K562 (cell line): Measurements from ENCODE around the gene POMGNT1. TPM values are rescaled to one million over a fixed set of nuclear protein-coding genes. Genes with fewer than 3 reads are reported as not detected.
A peak's percentile ranks its signal among the peaks of the same experiment; 100 is the strongest.

Source experiments
- BRCA1 ChIP-seq, 2 experiments: fragments of 450-650 bp in 1 of 2; sonication (generic) in 1 of 2; formaldehyde crosslinking in 1 of 2; IDR thresholded peaks; 2 replicates each; pipeline versions ENCODE4 v1.5.0 to v1.6.1; 2017 to 2020; ENCODE audit warnings: mild to moderate bottlenecking in 1 of 2, missing genetic modification reagents in 1 of 2
- CEBPG ChIP-seq, 3 experiments: fragments of 200-800 bp in 1 of 3; sonication (Bioruptor generic) in 1 of 3; sonication (generic) in 1 of 3; formaldehyde crosslinking in 1 of 3; IDR thresholded peaks in 2 of 3; conservative IDR thresholded peaks in 1 of 3; 2 replicates each; pipeline versions ENCODE4 v1.6.1 to v1.8.0; 2016 to 2022; ENCODE audit warnings: missing compliant biosample characterization in 2 of 3, missing genetic modification characterization in 2 of 3, mild to moderate bottlenecking in 1 of 3, missing genetic modification reagents in 1 of 3
- ETV6 ChIP-seq, 3 experiments: fragments of 150-350 bp in 1 of 3; sonication (generic) in 1 of 3; formaldehyde crosslinking in 1 of 3; IDR thresholded peaks; 2 replicates each; pipeline versions ENCODE4 v1.6.1 to v1.8.0; 2014 to 2022; ENCODE audit warnings: borderline replicate concordance in 2 of 3, low read depth in 2 of 3, antibody characterized with exemption in 1 of 3, low read length in 1 of 3, mild to moderate bottlenecking in 1 of 3, missing genetic modification reagents in 1 of 3
- HDAC8 ChIP-seq: fragments of 450-650 bp; IDR thresholded peaks from 2 replicates; pipeline ENCODE4 v1.6.1; 2016; ENCODE audit warnings: mild to moderate bottlenecking, missing genetic modification characterization, moderate library complexity, missing compliant biosample characterization
- HOXB6 ChIP-seq: fragments of 250-450 bp; sonication (Bioruptor Pico); IDR thresholded peaks from 2 replicates; pipeline ENCODE4 v1.5.1; 2022; ENCODE audit warnings: mild to moderate bottlenecking, borderline replicate concordance
- IFI16 ChIP-seq: fragments of 250-450 bp; sonication (Bioruptor Pico); IDR thresholded peaks from 2 replicates; pipeline ENCODE4 v2.1.2; 2022; ENCODE audit warnings: mild to moderate bottlenecking, inconsistent platforms
- MCM3 ChIP-seq: fragments of 450-650 bp; IDR thresholded peaks from 2 replicates; pipeline ENCODE4 v1.6.1; 2016
- MTA1 ChIP-seq: fragments of 450-650 bp; IDR thresholded peaks from 2 replicates; pipeline ENCODE4 v1.6.1; 2017; ENCODE audit warnings: borderline replicate concordance
- NUFIP1 ChIP-seq: fragments of 450-650 bp; IDR thresholded peaks from 2 replicates; pipeline ENCODE4 v1.6.1; 2018; ENCODE audit not compliant: partially characterized antibody
- PML ChIP-seq: IDR thresholded peaks from 2 replicates; pipeline ENCODE4 v1.6.1; 2012; ENCODE audit warnings: low read length, inconsistent platforms
- PURB ChIP-seq: sonication (generic); formaldehyde crosslinking; IDR thresholded peaks from 2 replicates; pipeline ENCODE4 v1.9.0; 2021; ENCODE audit warnings: low read depth, mild to moderate bottlenecking, missing genetic modification reagents
- RAD51 ChIP-seq: fragments of 450-650 bp; IDR thresholded peaks from 2 replicates; pipeline ENCODE4 v1.7.1; 2016; ENCODE audit warnings: low read depth, mild to moderate bottlenecking, borderline replicate concordance
- RFX5 ChIP-seq: IDR thresholded peaks from 2 replicates; pipeline ENCODE4 v1.6.1; 2011; ENCODE audit warnings: low read depth, mild to moderate bottlenecking, improper control_type of control experiment, low read length
- SMC3 ChIP-seq: conservative IDR thresholded peaks from 2 replicates; pipeline ENCODE4 v1.6.1; 2011; ENCODE audit warnings: low read depth, low read length, improper control_type of control experiment; ENCODE audit not compliant: insufficient read depth
- SOX6 ChIP-seq: fragments of 450-650 bp; IDR thresholded peaks from 2 replicates; pipeline ENCODE4 v1.6.1; 2014; ENCODE audit warnings: mild to moderate bottlenecking
- STAT5A ChIP-seq: IDR thresholded peaks from 2 replicates; pipeline ENCODE4 v1.6.1; 2012; ENCODE audit warnings: low read length, inconsistent platforms, borderline replicate concordance
- TCF3 ChIP-seq: sonication (generic); formaldehyde crosslinking; IDR thresholded peaks from 2 replicates; pipeline ENCODE4 v1.4.0; 2020; ENCODE audit warnings: mild to moderate bottlenecking, missing genetic modification reagents
- THRAP3 ChIP-seq: fragments of 450-650 bp; IDR thresholded peaks from 2 replicates; pipeline ENCODE4 v1.6.1; 2016; ENCODE audit warnings: mild to moderate bottlenecking, inconsistent platforms, borderline replicate concordance
- XRCC3 ChIP-seq: fragments of 450-650 bp; IDR thresholded peaks from 2 replicates; pipeline ENCODE4 v1.6.1; 2017; ENCODE audit warnings: mild to moderate bottlenecking, moderate library complexity
- ZC3H11A ChIP-seq: IDR thresholded peaks from 2 replicates; pipeline ENCODE4 v1.6.1; 2012; ENCODE audit warnings: low read depth, low read length, improper control_type of control experiment
- ZNF212 ChIP-seq: fragments of 450-650 bp; formaldehyde crosslinking; IDR thresholded peaks from 2 replicates; pipeline ENCODE4 v1.4.0; 2020; ENCODE audit warnings: mild to moderate bottlenecking
- ZNF316 ChIP-seq: fragments of 450-650 bp; IDR thresholded peaks from 2 replicates; pipeline ENCODE4 v1.6.1; 2016
- ZNF668 ChIP-seq: fragments of 250-450 bp; sonication (Bioruptor Pico); IDR thresholded peaks from 2 replicates; pipeline ENCODE4 v1.8.0; 2022; ENCODE audit warnings: mild to moderate bottlenecking, inconsistent platforms
- ZNF699 ChIP-seq: fragments of 250-450 bp; sonication (Bioruptor Pico); IDR thresholded peaks from 2 replicates; pipeline ENCODE4 v1.8.0; 2021; ENCODE audit warnings: mild to moderate bottlenecking, moderate library complexity; ENCODE audit not compliant: insufficient replicate concordance
- ZNF785 ChIP-seq: fragments of 250-450 bp; sonication (Bioruptor Pico); IDR thresholded peaks from 2 replicates; pipeline ENCODE4 v1.4.0; 2020; ENCODE audit warnings: mild to moderate bottlenecking
- ZNF79 ChIP-seq: fragments of 250-450 bp; sonication (Bioruptor Pico); IDR thresholded peaks from 2 replicates; pipeline ENCODE4 v1.4.0; 2020; ENCODE audit warnings: low read depth, mild to moderate bottlenecking, moderate library complexity
- ZZZ3 ChIP-seq: fragments of 450-650 bp; IDR thresholded peaks from 2 replicates; pipeline ENCODE4 v1.6.1; 2016; ENCODE audit warnings: antibody characterized with exemption, mild to moderate bottlenecking, moderate library complexity
- polyA plus RNA-seq, 8 experiments: library from polyadenylated mRNA; depleted of rRNA in 4 of 8; stranded (reverse) in 5 of 8; unstranded in 3 of 8; fragments of >200 nt; fragmentation: Nextera tagmentation in 2 of 8; fragmentation: Illumina TruSeq in 1 of 8; extraction: Ambion mirVana in 2 of 8; extraction: Trizol in 1 of 8; gene quantifications; 2 replicates each; pipeline versions ENCODE4 v1.2.1 to v1.2.3, GENCODE V29; 2011 to 2014; ENCODE audit warnings: inconsistent platforms in 1 of 8, missing spikeins in 1 of 8
- total RNA-seq, 7 experiments: library from RNA; depleted of rRNA in 6 of 7; stranded (reverse); fragments of >200 nt in 6 of 7; fragmentation: Illumina TruSeq in 2 of 7; extraction: Trizol in 2 of 7; gene quantifications; 2 replicates each; pipeline versions ENCODE4 v1.2.1 to v1.2.3, GENCODE V29; 2011 to 2021; ENCODE audit warnings: low replicate concordance in 1 of 7
- TF ChIP-seq, protein P1 (sequence below): fragments of 250-450 bp; sonication (Bioruptor Pico); IDR thresholded peaks from 2 replicates; pipeline ENCODE4 v1.4.0; 2020
- TF ChIP-seq, protein P2 (sequence below): fragments of 250-450 bp; sonication (Bioruptor Pico); IDR thresholded peaks from 2 replicates; pipeline ENCODE4 v1.5.0; 2021

The POMGNT1 gene
- total and polyA plus RNA-seq, 9 of the 15 experiments (the other 6 are each of a cell fraction or from before 2014, with no cell fraction given): 14.1 to 58.9 (median 37.8) TPM

DNA sequence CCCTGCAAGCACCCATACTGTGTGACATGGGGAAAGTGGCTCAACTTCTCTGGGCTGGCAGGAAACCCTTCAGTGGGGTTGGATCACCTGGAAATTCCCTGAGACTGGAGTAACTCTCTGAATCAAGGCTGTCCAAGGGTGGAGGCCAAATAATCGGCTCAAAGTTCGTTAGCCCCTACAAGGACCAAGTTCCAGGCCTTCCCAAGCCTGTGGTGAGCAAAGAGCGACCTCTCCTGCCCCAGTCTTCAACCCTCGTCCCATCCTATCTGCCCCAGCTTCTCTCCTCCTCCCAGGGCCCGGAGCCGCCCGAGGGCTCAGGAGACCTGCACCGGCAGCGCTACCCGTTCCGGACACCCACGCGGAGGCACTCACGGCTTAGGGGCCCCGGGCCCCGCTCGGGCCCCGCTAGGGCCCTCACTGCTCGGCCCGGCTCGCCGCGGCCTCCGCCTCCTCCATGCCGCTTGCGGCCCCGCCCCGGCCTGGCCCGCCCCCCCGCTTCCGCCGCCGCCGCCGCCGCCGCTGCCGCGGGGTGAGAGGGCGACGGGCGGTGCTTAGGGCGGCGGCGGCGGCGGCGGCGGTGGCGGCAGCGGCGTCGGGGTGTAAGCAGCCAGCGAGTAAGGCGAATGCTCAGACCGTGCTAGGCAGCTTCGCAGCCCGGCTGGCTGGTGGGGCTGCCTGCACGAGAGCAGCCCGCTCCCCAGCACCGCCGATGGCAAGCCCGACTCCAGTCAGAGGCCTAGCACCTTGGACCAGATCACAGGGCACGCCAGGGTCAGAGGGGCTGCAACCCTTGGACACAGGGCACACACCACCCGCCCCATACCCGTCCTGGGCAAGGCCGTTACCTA is at the start of gene POMGNT1 (continued):
- TF ChIP-seq NUFIP1: no peak
- no peak for TF ChIP-seq THRAP3
- TF ChIP-seq IFI16 (CRISPR knock-in tag): no peak
- TF ChIP-seq ZNF699 (CRISPR knock-in tag): no peak
- TF ChIP-seq, protein P1, sequence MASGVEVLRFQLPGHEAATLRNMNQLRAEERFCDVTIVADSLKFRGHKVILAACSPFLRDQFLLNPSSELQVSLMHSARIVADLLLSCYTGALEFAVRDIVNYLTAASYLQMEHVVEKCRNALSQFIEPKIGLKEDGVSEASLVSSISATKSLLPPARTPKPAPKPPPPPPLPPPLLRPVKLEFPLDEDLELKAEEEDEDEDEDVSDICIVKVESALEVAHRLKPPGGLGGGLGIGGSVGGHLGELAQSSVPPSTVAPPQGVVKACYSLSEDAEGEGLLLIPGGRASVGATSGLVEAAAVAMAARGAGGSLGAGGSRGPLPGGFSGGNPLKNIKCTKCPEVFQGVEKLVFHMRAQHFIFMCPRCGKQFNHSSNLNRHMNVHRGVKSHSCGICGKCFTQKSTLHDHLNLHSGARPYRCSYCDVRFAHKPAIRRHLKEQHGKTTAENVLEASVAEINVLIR (CRISPR knock-in tag): no peak
- no peak for TF ChIP-seq PML
- TF ChIP-seq ZNF79: no peak
- TF ChIP-seq CEBPG (CRISPR knock-in tag; IDR thresholded peaks at IDR 0.05): no peak; the same call in 1 of the 2 replicates
- no peak for TF ChIP-seq CEBPG (tag; conservative IDR thresholded peaks at IDR 0.05 in 1 of 2, IDR thresholded peaks at IDR 0.05 in 1 of 2)
- TF ChIP-seq ZNF212 (CRISPR knock-in tag): no peak
- TF ChIP-seq RFX5: no peak
- TF ChIP-seq SOX6: no peak
- no peak for TF ChIP-seq ZNF316
- no peak for TF ChIP-seq HOXB6
- no peak for TF ChIP-seq ZNF668 (CRISPR knock-in tag)
- TF ChIP-seq MCM3: no peak
- TF ChIP-seq TCF3 (CRISPR knock-in tag): no peak
- no peak for TF ChIP-seq MTA1
- TF ChIP-seq ZC3H11A: no peak
- no peak for TF ChIP-seq BRCA1 (IDR thresholded peaks at IDR 0.05)
- no peak for TF ChIP-seq BRCA1 (CRISPR knock-in tag; IDR thresholded peaks at IDR 0.05)
- TF ChIP-seq HDAC8 (tag): 0 out of 2 replicates have a peak, but pooled peaks have one; percentile 31
- TF ChIP-seq ZNF785 (CRISPR knock-in tag): no peak
- TF ChIP-seq RAD51: no peak
- no peak for TF ChIP-seq ETV6 (IDR thresholded peaks at IDR 0.05; ENCODE audit: borderline replicate concordance in 1 of 2, low read depth in 2 of 2, low read length in 1 of 2)
- no peak for TF ChIP-seq ETV6 (CRISPR knock-in tag; IDR thresholded peaks at IDR 0.05; ENCODE audit: borderline replicate concordance)
- no peak for TF ChIP-seq XRCC3
- no peak for TF ChIP-seq STAT5A
- TF ChIP-seq ZZZ3: no peak
- no peak for TF ChIP-seq PURB (CRISPR knock-in tag)
- TF ChIP-seq, protein P2, sequence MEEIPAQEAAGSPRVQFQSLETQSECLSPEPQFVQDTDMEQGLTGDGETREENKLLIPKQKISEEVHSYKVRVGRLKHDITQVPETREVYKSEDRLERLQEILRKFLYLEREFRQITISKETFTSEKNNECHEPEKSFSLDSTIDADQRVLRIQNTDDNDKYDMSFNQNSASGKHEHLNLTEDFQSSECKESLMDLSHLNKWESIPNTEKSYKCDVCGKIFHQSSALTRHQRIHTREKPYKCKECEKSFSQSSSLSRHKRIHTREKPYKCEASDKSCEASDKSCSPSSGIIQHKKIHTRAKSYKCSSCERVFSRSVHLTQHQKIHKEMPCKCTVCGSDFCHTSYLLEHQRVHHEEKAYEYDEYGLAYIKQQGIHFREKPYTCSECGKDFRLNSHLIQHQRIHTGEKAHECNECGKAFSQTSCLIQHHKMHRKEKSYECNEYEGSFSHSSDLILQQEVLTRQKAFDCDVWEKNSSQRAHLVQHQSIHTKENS (CRISPR knock-in tag): no peak
- TF ChIP-seq SMC3: 0 out of 2 replicates have a peak, but pooled peaks have one; percentile 21
